GM23248 (cell line): ENCODE measurements around the gene CAPN13. TPM values are rescaled to one million over a fixed set of nuclear protein-coding genes. Genes with fewer than 3 reads are reported as not detected.

Experiments
- DNase-seq: peaks from one replicate; pipeline ENCODE4 v3.0.0-alpha.2; 2015
- H2AFZ ChIP-seq: fragments of 200-600 bp; sonication (generic); 2 replicates; pipeline ENCODE4 v1.6.1; 2016; ENCODE audit warnings: antibody characterized with exemption
- H3F3A ChIP-seq: fragments of 200-600 bp; sonication (generic); 2 replicates; pipeline ENCODE4 v1.6.1; 2016; ENCODE audit warnings: mild to moderate bottlenecking, antibody characterized with exemption, mixed run types; ENCODE audit not compliant: insufficient read depth
- H3K27ac ChIP-seq: fragments of 200-600 bp; sonication (generic); 2 replicates; pipeline ENCODE4 v1.5.1; 2016; ENCODE audit warnings: mild to moderate bottlenecking
- H3K27me3 ChIP-seq: fragments of 200-600 bp; sonication (generic); replicated peaks from 2 replicates; pipeline ENCODE4 v1.6.1; 2016; ENCODE audit warnings: mild to moderate bottlenecking; ENCODE audit not compliant: insufficient read depth
- H3K36me3 ChIP-seq: fragments of 200-600 bp; sonication (generic); 2 replicates; pipeline ENCODE4 v1.6.1; 2016; ENCODE audit warnings: low read depth, mild to moderate bottlenecking
- H3K4me1 ChIP-seq: fragments of 200-600 bp; sonication (generic); 2 replicates; pipeline ENCODE4 v1.6.1; 2016; ENCODE audit warnings: mild to moderate bottlenecking; ENCODE audit not compliant: insufficient read depth
- H3K4me2 ChIP-seq: fragments of 200-600 bp; sonication (generic); one replicate; pipeline ENCODE4 v1.6.1; 2016; ENCODE audit warnings: mild to moderate bottlenecking; ENCODE audit not compliant: unreplicated experiment
- H3K4me3 ChIP-seq: fragments of 200-600 bp; sonication (generic); 2 replicates; pipeline ENCODE4 v1.5.1; 2016; ENCODE audit warnings: mild to moderate bottlenecking
- H3K79me2 ChIP-seq: fragments of 200-600 bp; sonication (generic); 2 replicates; pipeline ENCODE4 v1.6.1; 2016; ENCODE audit warnings: mild to moderate bottlenecking; ENCODE audit not compliant: insufficient read depth
- H3K9ac ChIP-seq: fragments of 200-600 bp; sonication (generic); 2 replicates; pipeline ENCODE4 v1.6.1; 2016; ENCODE audit warnings: mild to moderate bottlenecking
- H3K9me2 ChIP-seq: fragments of 200-600 bp; sonication (generic); 2 replicates; pipeline ENCODE4 v1.6.1; 2016; ENCODE audit warnings: mixed run types, mild to moderate bottlenecking, moderate library complexity; ENCODE audit not compliant: insufficient read depth
- H3K9me3 ChIP-seq: fragments of 200-600 bp; sonication (generic); one replicate; pipeline ENCODE4 v1.6.1; 2017; ENCODE audit warnings: low read depth
- H4K20me1 ChIP-seq: fragments of 200-600 bp; sonication (generic); 2 replicates; pipeline ENCODE4 v1.6.0; 2016; ENCODE audit not compliant: insufficient read depth
- EZH2 ChIP-seq: fragments of 200-600 bp; sonication (generic); IDR thresholded peaks from 2 replicates; pipeline ENCODE4 v1.6.1; 2018; ENCODE audit warnings: antibody characterized with exemption, mild to moderate bottlenecking; ENCODE audit not compliant: insufficient read depth, poor library complexity, severe bottlenecking
- EZH2phosphoT487 ChIP-seq: fragments of 200-600 bp; sonication (generic); IDR thresholded peaks from 2 replicates; pipeline ENCODE4 v1.6.1; 2018; ENCODE audit warnings: antibody characterized with exemption, moderate library complexity, mild to moderate bottlenecking, low read depth; ENCODE audit not compliant: insufficient read depth
- WGBS, 2 experiments: methylation state at CpG; one replicate each; pipeline ENCODE4 v1.1.6; 2015 to 2017; ENCODE audit warnings: low lambda C conversion rate in 2 of 2, low coverage in 1 of 2; ENCODE audit errors: missing lambda C conversion rate in 2 of 2; 5-methylcytosine and 5-hydroxymethylcytosine counted together
- in situ Hi-C: fragments of 300-500 bp; cut with MboI; formaldehyde crosslinking; loops from 2 replicates; pipeline ENCODE4 v1.15.0; 2020
- polyA plus RNA-seq: library from polyadenylated mRNA; unstranded; fragments of >200 nt; fragmentation: Nextera tagmentation; extraction: Ambion mirVana; gene quantifications from 2 replicates; pipeline ENCODE4 v1.2.1, GENCODE V29; 2016
- total RNA-seq: library from RNA; depleted of rRNA; stranded (reverse); fragments of >200 nt; shearing (Covaris generic); gene quantifications from 2 replicates; pipeline ENCODE4 v1.2.3, GENCODE V29; 2014

The CAPN13 gene
- total and polyA plus RNA-seq, 2 experiments from 2014 or later, result not detected

- no peaks in the 10 kb centered on the region for H3K9me3 ChIP-seq
- no peak overlapping the region for H3K27ac ChIP-seq
- H3K27me3 ChIP-seq, result peaks cover 5% of the 10 kb centered on the region; the same call in 1 of the 2 replicates
- DNase-seq, result no peak
- WGBS, 2 experiments, result 83 to 87% methylated on average over 9 of the region's 9 CpGs
- no peak overlapping the region for H3K4me3 ChIP-seq
- no peak overlapping the region for H3K9ac ChIP-seq
- H2AFZ ChIP-seq, result no peak overlapping the region
- no peaks in the 10 kb centered on the region for H3K4me1 ChIP-seq
- no peaks in the 10 kb centered on the region for H3K9me2 ChIP-seq
- no peaks in the 10 kb centered on the region for H3F3A ChIP-seq
- H3K36me3 ChIP-seq, result no peaks in the 10 kb centered on the region
- no peak overlapping the region for H3K4me2 ChIP-seq
- no peaks in the 10 kb centered on the region for H3K79me2 ChIP-seq
- H4K20me1 ChIP-seq, result no peaks in the 10 kb centered on the region
- TF ChIP-seq EZH2, result no peak
- TF ChIP-seq EZH2phosphoT487, result no peak
- in situ Hi-C loops, result no loop called here
Measured at GRCh38 chr2:30756971-30757370, 50.3 kb downstream of the CAPN13 start.

GRCh38 chr2:30756051-30756719 is 51.1 kb downstream of the CAPN13 start:
- H3K79me2 ChIP-seq, result no peaks in the 10 kb centered on the region
- no peak overlapping the region for H3K4me3 ChIP-seq
- H3K9ac ChIP-seq, result no peak overlapping the region
- no peaks in the 10 kb centered on the region for H3K9me3 ChIP-seq
- 50 to 52% methylated on average over 9 of the region's 9 CpGs for WGBS, 2 experiments
- DNase-seq, result peak; percentile 31
- H3K27ac ChIP-seq, result no peak overlapping the region
- H3K27me3 ChIP-seq, result peaks cover 5% of the 10 kb centered on the region; the same call in 1 of the 2 replicates
- H3K4me1 ChIP-seq, result no peaks in the 10 kb centered on the region
- no peaks in the 10 kb centered on the region for H4K20me1 ChIP-seq
- no peaks in the 10 kb centered on the region for H3K9me2 ChIP-seq
- no peak overlapping the region for H3K4me2 ChIP-seq
- no peak for TF ChIP-seq EZH2phosphoT487
- TF ChIP-seq EZH2, result no peak
- H3F3A ChIP-seq, result no peaks in the 10 kb centered on the region
- in situ Hi-C loops, result no loop called here
- no peaks in the 10 kb centered on the region for H3K36me3 ChIP-seq
- no peak overlapping the region for H2AFZ ChIP-seq

- no peak for TF ChIP-seq EZH2phosphoT487
- TF ChIP-seq EZH2, result no peak
- H4K20me1 ChIP-seq, result no peaks in the 10 kb centered on the region
- peaks cover 14% of the 10 kb centered on the region for H3K27me3 ChIP-seq
- peak; percentile 31 for DNase-seq
- no peak overlapping the region for H3K9ac ChIP-seq
- H3K79me2 ChIP-seq, result no peaks in the 10 kb centered on the region
- H3K4me3 ChIP-seq, result no peak overlapping the region
- H3K36me3 ChIP-seq, result no peaks in the 10 kb centered on the region
- H2AFZ ChIP-seq, result no peak overlapping the region
- in situ Hi-C loops, result no loop called here
- H3K27ac ChIP-seq, result no peak overlapping the region
- no peaks in the 10 kb centered on the region for H3K9me3 ChIP-seq
- H3K4me2 ChIP-seq, result no peak overlapping the region
- WGBS, 2 experiments, result 9 to 10% methylated on average over 6 of the region's 6 CpGs
- H3K4me1 ChIP-seq, result no peaks in the 10 kb centered on the region
- no peaks in the 10 kb centered on the region for H3F3A ChIP-seq
- no peaks in the 10 kb centered on the region for H3K9me2 ChIP-seq
Measured at GRCh38 chr2:30753630-30754029, 53.6 kb downstream of the CAPN13 start.

- no peaks in the 10 kb centered on the region for H3F3A ChIP-seq
- DNase-seq, result no peak
- peaks cover 21% of the 10 kb centered on the region for H3K27me3 ChIP-seq
- no peaks in the 10 kb centered on the region for H3K9me3 ChIP-seq
- WGBS, 2 experiments, result 71 to 79% methylated on average over 6 of the region's 6 CpGs
- H3K27ac ChIP-seq, result no peak overlapping the region
- no peak overlapping the region for H3K9ac ChIP-seq
- H2AFZ ChIP-seq, result no peak overlapping the region
- H3K79me2 ChIP-seq, result no peaks in the 10 kb centered on the region
- H3K4me1 ChIP-seq, result no peaks in the 10 kb centered on the region
- H3K9me2 ChIP-seq, result no peaks in the 10 kb centered on the region
- H3K4me3 ChIP-seq, result no peak overlapping the region
- TF ChIP-seq EZH2, result no peak
- TF ChIP-seq EZH2phosphoT487, result no peak
- no peak overlapping the region for H3K4me2 ChIP-seq
- H3K36me3 ChIP-seq, result no peaks in the 10 kb centered on the region
- in situ Hi-C loops, result no loop called here
- H4K20me1 ChIP-seq, result no peaks in the 10 kb centered on the region
Measured at GRCh38 chr2:30752811-30753210, 54.4 kb downstream of the CAPN13 start.
